ENCODE measurements around the gene PLEKHO1. TPM values are rescaled to one million over a fixed set of nuclear protein-coding genes. Genes with fewer than 3 reads are reported as not detected.

PLEKHO1 gene
- total RNA-seq, 1 donor from 2014 or later, result 88.8 TPM

DNA sequence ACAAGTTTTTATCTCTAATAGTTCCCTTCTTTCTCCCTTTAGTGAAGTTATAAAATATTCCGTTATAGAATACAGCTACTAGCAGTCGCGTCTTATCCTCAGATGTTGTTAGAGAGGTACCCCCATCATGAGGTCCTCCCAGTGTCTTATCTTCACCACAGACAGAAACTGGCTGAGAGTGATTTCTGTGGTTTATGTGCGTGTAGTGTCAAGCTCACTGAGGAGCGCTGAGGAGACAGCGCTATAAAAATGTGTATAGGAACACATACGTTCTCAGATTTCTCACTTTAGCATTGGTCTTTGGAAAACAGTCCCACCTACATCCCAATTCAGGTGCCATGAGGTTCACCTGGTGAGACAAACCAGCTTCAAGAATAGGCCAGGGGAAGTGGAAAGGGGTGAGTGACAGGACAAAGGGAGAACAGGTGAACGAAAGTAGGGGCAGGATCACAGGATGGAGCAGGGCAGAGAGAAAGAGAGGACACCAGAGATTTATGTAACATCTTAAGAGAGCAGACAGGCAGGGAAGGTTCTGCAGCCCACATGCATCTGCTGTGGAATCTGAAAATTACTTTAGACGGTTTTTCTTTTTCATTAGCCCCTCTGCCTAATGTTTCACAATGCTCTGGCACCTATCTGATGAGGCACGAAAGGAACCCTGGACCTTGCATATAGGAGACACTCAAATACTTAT is 2.7 kb upstream of the PLEKHO1 start:
- intact Hi-C loops (cut with DNase I), result no loop called here
- peak; percentile 6 for DNase-seq (ENCODE audit: low spot score)

DNA sequence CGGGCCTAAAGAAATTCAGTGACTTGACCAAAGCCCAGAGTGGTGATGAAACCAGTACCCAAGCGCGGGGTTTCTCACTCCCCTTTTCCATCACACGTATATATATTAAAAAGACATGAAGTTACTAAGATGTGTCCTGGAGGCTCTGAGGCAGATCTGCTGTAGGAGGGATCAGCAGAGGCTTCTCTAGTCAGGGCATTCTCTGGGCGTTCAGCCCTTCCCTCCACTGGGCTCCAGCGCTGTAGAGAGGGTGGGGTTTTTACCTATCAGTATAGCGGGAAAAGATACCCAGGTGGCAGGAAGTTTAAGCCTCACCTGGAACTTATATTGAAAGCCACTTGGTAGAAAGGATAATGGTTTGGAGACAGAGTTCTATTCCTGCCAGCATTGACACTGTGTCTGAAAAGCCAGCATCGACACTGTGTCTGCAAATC is 862 bp upstream of the PLEKHO1 start:
- intact Hi-C loops (cut with DNase I), result no loop called here
- DNase-seq (ENCODE audit: low spot score), result peak; percentile 44

DNA sequence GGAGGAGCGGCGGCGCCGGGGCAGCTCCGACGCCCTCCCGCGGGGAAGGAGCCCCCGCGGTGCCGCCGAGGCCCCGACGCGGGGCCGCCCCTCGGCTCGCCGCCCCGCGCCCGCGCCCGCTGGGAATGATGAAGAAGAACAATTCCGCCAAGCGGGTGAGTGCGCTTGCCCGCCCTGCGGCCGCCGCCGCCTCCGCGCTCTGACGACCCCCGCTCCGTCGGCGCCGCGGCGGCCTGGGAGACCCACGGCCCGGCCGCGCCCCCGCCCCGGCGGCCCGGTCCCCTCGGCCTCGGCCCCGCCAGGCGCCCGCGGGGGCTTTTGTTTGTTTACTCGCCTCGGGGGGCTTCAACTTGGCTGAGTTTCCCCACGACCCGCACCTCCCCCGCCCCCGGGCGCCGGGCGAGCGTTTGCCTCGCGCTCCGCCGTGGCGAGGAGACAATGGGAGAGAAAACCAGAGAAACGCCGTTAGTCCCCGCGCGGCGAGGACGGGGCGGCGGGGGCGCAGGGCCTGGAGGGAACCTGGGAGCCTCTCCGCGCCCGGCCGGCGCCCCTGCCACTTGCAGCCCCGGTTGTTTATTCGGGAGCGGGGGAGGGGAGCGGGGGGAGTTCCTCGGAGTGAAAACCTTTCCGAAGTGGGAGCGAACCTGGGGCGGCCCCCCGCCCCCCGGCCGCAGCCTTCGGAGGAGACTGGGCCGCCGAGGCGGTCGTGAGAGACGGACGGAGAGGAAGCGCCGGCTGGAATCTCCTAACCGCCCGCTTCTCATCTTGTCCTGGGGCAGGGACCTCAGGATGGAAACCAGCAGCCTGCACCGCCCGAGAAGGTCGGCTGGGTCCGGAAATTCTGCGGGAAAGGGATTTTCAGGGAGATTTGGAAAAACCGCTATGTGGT is 661 bp downstream of the PLEKHO1 start:
- peak; percentile 78 for DNase-seq (ENCODE audit: low spot score)
- intact Hi-C loops (cut with DNase I), result loop anchor here (5.0 kb wide), 1 partner anchor 138 kb away; the partner anchor contains the start of gene OTUD7B

DNA sequence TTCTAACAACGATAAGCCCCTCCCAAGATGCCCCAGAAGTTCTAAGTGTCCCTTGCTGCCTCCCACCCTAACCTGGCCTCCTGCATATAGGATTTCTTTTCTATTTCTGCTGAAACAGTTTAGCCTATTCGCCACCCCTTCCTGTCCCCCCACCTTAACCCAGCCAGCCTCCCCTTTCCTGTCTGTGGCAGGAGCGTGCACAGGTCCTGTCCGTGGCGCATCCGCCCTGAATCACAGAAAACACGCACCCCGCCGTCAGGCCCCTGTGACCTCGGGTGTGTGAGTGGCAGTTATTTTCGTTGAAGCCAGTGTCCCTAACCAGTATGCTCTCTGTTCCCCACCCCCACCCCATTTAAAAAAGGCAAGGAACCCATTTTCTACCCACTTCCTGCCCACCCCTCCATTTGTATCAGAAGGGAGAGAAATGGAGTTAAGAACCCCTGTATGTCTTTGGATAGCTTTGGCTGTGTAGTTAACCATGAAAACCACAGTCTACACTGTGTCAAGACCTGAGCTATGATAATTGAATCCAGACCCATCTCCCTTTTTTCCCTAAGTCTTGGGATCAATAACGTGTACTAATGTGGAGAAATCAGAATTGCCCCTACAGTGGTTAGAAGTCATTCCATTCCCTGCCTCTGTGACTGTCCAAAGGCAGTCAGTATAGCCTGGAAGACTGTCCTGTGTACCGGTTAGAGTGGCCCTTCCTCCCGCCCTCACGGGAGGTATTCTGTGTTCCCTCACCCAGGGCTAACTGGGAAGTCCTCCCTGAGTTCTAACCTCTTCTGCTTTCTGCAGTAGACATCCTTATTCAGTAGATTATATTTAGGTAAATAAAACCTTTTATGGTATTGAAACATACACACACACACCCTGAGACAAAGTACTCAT is 1.8 kb downstream of the PLEKHO1 start:
- DNase-seq (ENCODE audit: low spot score), result peak; percentile 74
- intact Hi-C loops (cut with DNase I), result loop anchor here (1.0 to 5.0 kb wide), 3 partner anchors 11 to 139 kb away; partner anchors contain the start of gene OTUD7B

DNA sequence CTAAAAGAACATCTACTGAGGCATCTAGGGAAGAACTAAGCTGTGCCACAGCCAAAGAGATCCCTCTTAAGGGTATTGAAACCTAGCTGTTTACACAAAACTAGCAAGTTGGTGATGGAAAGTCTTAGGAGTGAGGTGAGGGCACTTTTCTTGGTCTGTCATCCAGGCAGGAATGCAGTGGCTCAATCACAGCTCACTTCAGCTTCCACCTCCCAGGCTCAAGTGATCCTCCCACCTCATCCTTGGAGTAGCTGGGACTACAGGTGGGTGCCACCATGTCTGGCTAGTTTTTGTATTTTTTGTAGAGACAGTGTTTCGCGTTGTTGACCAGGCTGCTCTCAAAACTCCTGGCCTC is 2.4 kb downstream of the PLEKHO1 start:
- peak; percentile 15 for DNase-seq (ENCODE audit: low spot score)
- intact Hi-C loops (cut with DNase I), result loop anchor here (1.0 to 5.0 kb wide), 3 partner anchors 10 to 140 kb away; partner anchors contain the start of gene OTUD7B

DNA sequence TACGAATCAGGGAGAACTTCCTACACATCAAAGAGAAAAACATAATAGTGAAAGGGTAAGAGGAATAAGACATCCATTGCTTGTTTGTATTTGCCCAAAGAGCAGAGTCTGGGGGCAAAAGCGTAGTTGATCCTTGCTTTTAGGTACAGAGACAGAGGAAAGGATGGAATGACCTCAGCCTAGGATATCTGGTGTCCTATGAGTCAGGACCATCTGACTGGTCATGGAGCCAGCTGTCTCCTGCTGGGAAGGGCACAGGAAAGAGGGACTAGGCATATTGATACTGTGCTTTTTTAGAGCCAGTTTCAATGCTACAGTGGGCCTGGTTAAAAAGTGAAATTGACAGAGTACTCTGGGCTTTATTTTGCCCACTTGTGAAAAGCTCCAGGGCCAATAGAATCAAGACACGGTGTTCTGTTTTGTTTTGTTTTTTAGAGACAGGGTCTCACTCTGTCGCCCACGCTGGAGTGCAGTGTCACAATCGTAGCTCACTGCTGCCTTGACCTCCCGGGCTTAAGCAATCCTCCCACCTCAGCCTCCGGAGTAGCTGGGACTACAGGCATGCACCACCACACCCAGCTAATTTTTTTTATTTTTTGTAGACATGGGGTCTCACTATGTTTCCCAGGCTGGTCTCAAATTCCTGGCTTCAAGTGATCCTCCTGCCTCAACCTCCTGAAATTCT is 3.2 kb downstream of the PLEKHO1 start:
- intact Hi-C loops (cut with DNase I), result loop anchor here (1.0 to 5.0 kb wide), 3 partner anchors 9 to 141 kb away; partner anchors contain the start of gene OTUD7B
- peak; percentile 72 for DNase-seq (ENCODE audit: low spot score)

DNA sequence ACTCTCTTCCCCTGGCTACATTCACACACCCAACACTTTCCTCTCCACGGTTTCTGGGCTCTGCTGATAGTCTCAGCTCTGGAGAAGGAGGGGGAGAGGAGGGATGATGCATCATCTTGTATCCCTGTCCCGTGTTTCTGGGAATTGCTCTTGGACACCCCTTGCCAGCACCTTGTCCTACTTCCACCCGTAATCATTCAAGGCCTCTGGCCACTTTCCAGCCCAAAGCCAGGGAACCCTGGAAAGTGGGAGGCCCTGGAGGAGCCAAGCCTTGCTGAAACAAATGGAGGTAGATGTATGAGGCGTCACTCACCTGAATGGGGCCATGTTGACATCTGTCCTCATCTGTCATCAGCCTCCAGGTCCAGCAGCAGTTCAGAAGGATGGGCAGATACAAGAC is 4.4 kb downstream of the PLEKHO1 start:
- intact Hi-C loops (cut with DNase I), result loop anchor here (5.0 kb wide), 1 partner anchor 142 kb away; the partner anchor contains the start of gene OTUD7B
- DNase-seq (ENCODE audit: low spot score), result peak; percentile 27

DNA sequence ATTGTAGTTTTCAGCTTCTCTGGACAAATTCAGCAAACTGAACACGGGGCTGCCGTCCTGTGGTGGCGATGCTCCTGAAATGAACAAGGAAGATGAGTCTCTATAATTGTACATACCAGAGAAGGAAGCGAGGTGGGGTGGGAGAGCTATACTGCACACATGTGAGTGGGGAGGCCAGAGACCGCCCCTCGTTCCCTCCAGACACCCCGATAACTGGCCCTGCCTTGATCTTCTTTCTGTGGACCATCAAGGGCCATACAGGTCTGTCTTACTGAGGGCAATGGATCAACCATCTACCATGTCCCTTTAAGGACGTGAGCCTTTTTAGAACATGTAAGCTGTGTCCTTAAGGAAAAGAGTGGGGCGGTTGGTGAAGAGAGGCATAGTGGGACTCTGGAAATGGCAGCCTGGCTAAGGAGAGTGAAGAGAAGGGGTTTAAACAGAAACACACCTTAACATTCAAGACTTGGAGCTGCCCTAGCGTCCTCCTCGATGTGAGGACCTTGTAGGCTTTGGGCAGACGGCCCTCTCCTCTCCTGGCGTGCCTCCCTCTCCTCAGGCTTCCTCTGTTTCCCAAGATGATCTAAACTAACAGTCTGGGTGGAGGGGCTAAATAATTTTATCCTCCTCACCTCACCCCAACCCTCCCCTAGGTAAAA is 5.8 kb downstream of the PLEKHO1 start:
- DNase-seq (ENCODE audit: low spot score), result peak; percentile 53
- intact Hi-C loops (cut with DNase I), result no loop called here

DNA sequence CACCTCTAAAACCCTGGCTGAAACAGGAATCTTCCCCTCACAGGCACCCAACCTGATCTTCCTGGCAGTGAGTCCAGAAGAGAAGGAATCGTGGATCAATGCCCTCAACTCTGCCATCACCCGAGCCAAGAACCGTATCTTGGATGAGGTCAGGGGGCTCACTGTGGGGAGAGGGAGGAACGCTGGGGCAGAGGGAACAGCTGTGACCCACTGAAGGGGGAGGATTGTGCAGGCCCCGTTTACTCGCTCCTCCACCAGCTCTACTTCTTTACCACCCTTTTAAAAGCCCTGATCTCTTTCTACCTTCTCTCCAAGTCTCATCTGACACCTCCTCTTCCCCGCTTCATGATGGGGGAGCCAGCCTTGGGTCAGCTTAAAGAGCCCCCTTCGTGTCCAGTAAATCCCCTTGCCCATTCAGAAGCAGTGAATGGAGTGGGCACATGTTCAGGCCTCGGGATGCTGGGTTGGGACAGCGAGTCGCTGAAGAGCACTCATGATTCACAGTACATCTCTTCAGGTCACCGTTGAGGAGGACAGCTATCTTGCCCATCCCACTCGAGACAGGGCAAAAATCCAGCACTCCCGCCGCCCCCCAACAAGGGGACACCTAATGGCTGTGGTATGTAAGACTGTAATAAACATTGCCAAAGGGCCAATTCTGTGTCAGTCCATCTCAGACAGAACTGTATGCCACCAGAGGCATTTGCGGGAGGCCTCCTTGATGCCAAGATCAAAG is 7.3 kb downstream of the PLEKHO1 start:
- DNase-seq (ENCODE audit: low spot score), result peak; percentile 67
- intact Hi-C loops (cut with DNase I), result no loop called here

DNA sequence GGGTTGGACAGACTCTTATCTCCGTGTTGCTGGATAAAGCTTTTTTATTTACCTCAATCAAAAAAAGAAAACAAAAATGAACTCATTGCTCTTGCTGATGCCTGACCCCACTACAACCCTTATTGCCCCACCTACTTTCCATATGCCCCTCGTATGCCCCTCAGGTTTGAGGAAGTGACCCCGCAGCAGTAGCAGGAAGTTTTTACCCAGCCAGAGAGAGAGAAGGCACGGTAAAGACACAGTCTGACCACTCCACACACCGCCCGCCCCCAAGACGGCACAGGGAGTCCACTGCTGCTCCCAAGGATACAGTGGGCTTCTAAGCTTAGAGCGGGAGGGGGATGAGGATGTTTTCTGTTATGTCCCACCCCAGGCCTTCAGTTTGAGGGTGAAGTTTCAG is 9.8 kb downstream of the PLEKHO1 start:
- DNase-seq (ENCODE audit: low spot score), result peak; percentile 71

DNA sequence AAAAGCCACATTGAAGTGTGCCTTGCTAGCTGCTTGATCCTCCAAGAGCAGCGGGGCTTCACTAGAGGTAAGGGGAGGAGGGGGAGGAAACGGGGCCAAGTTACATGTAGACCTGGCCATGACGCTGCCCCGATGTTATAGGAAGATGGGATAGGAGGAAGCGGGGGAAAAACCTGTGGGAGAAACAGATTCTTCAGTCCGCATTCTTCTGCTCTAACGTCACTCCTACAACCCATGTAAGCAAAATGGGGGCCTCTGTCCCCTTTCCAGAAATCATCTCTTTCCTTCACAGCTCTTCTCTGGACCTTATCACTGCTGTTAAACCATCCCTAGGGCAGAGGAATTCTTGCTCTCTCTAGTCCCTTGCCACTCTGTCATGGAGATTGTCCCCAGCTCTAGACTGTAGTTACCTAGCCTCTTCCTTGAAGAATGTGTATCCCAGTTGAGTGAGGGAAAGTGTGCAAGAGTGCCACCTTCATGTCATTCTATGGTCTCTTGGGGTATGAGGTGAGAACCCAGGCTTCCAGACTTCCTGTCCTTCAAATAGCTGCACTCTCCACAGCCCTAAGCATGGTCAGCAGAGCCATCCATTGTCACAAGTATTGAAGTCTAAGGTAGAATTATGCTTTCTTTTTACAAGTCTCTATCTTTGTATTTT is 11.4 kb downstream of the PLEKHO1 start:
- intact Hi-C loops (cut with DNase I), result no loop called here
- DNase-seq (ENCODE audit: low spot score), result peak; percentile 59

More for the DNA sequence above, 9.8 kb downstream of the PLEKHO1 start:
- intact Hi-C loops (cut with DNase I), result no loop called here

DNA sequence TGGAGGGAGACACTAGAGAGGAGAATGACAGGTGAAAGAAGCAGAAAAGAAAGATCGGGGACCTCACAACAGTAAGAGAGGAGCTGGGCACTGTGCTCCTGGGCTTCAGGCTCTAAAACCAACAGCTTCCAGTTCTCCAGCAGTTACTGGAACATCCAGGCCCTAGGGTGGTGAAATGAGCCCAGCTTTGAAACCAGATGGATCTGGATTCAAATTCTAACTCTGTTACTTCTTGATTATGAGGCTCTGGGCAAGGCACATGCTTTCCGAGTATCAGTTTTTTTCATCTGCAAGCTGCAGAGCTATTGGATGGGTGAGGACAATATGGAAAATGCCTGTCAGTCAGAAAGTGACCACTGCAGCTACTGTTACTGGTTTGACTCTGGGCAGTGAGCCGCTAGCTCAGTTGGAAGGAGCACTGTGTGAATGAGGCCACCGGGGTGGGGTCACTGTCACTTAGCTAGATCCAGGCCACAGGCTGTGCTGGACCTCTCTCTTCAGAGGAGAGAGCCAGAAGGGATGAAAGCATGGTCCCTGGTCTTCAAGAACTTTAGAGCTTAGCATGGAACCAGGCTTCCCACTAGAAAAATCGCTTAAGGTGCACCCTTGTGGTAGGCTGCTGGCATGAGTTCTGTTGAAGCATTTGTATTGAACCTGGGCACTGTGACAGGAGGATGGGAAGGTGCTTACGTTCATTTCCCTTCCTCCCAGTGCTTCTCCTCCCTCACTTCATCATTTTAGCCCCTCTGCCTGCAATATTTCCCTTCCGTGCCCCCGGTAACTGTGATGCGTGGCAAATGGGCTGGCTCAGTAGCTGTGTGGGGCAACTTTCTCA is 12.2 kb downstream of the PLEKHO1 start:
- DNase-seq (ENCODE audit: low spot score), result peak; percentile 59
- intact Hi-C loops (cut with DNase I), result loop anchor here (1.0 kb wide), 1 partner anchor 10 kb away; no protein-coding TSS in a partner anchor

DNA sequence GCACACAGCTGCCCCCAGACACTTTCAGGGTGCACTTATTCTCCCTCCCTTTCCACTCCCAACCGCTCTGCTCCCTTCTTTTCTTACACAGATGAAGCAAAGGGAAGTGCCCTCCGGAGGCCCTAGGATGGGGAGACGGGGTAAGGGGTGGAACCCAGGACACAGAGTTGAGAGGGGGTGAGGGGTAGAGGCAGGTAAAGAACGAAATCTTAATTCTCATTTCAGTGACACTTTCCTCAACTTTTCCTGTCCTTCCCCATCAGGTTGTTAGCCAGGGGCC is 12.8 kb downstream of the PLEKHO1 start:
- intact Hi-C loops (cut with DNase I), result loop anchor here (1.0 kb wide), 1 partner anchor 10 kb away; no protein-coding TSS in a partner anchor
- DNase-seq (ENCODE audit: low spot score), result no peak

DNA sequence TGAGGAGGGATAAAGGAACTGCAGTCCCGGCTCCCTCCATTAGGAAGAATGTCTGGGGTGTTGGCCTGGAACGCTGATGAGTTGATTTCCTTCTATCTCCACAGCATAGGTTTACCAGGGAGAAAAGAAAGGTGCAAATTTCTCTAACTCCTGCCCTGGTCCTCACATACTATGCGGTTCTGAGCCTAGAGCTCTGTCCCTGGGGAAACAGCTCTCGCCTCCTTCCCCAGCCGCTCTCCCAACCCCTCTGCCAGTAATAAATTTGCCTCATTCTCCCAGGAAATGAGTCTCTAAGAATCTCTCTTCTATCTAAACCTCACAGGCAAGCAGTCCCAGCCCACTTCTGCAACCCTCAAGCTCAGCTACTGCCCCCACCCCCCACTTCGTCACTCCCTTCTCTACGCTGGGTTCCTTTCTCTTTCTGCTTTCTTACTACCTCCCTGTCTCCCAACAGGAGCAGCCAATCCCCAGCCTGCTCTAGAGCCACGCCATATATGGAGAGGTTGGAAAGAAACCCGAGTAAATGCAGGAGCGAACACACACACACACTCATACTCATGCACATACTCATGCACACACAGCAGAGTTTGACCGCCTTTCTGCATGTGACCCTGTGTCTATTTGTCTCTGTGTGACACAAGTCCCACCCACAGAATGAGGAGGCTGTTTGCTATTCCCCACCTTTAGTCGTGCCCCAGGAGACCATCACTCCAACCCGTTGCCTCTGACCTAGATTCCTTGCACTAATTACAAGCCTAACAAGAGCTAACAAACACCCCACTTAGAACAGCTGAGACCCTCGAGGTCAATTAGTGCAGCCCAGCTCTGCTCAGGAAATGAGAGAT is 13.4 kb downstream of the PLEKHO1 start:
- intact Hi-C loops (cut with DNase I), result loop anchor here (1.0 kb wide), 2 partner anchors 11 to 95 kb away; no protein-coding TSS in a partner anchor
- peak; percentile 90 for DNase-seq (ENCODE audit: low spot score)

DNA sequence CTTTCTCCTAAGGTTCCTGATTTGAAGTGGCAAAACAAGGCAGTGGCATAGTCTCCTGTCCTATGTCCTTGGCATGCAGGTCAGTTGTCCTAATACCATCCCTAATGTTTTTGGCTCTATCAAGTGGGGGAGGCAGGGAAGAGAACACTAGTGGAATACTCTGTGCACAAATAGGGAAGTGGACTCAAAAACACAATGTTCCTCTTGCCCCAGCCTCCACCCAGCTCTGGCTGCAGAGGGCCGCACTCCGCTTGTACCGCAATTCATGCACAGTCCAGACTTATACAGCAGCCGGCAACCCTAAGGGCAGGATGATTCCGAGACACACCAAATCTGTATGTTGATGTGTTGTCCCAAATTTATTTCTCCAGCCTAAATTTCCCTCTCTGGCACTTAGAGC is 14.5 kb downstream of the PLEKHO1 start:
- DNase-seq (ENCODE audit: low spot score), result peak; percentile 76
- intact Hi-C loops (cut with DNase I), result no loop called here

Measured in cardiac septum (tissue), 1 donor.